MM.1S (cell line): ENCODE results near the gene ZPLD1.

Experiments
- CTCF ChIP-seq: fragments of 300-600 bp; sonication (generic); IDR thresholded peaks from 2 replicates; pipeline ENCODE4 v1.5.1; 2016; ENCODE audit warnings: antibody characterized with exemption, low read length, mixed read lengths
- EZH2 ChIP-seq: fragments of 300-600 bp; sonication (generic); optimal IDR thresholded peaks from 2 replicates; pipeline ENCODE3; 2017; ENCODE audit warnings: low read depth, mild to moderate bottlenecking, antibody characterized with exemption, low read length, mixed read lengths
- EZH2phosphoT487 ChIP-seq: fragments of 300-600 bp; sonication (generic); IDR thresholded peaks from 2 replicates; pipeline ENCODE4 v1.6.1; 2018; ENCODE audit warnings: antibody characterized with exemption, low read length

GRCh38 chr3:102470066-102470465 is 35.3 kb downstream of the ZPLD1 start:
- TF ChIP-seq CTCF (no peak), EZH2 (no peak), EZH2phosphoT487 (no peak)
